HG02938 (cell line): ENCODE measurements around the gene VAMP8.
"Not testable (repeated sequence)": the region's sequence is repeated elsewhere in the genome, so short reads cannot be mapped to it uniquely, and the experiment has no call there.

ENCODE experiments used
- ATAC-seq: cut with Tn5 transposase; IDR thresholded peaks from one replicate; pipeline ENCODE4 v1.9.1; 2021; ENCODE audit warnings: mild to moderate bottlenecking, moderate library complexity; ENCODE audit not compliant: unreplicated experiment

The VAMP8 gene

DNA sequence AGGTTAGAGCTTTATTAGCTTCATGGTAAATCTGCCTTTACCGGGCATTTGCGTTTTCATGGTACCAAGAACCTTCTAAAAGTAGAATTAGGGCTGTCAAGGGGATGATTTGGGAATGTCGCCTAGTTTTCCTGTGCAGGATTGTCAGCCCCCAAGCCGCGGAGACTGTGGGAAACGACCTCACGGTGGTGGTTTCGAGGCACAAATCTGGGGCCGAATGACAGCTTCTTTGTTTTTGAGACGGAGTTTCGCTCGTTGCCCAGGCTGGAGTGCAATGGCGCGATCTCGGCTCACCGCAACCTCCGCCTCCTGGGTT is 38.0 kb downstream of the VAMP8 start:
- ATAC-seq = no peak

DNA sequence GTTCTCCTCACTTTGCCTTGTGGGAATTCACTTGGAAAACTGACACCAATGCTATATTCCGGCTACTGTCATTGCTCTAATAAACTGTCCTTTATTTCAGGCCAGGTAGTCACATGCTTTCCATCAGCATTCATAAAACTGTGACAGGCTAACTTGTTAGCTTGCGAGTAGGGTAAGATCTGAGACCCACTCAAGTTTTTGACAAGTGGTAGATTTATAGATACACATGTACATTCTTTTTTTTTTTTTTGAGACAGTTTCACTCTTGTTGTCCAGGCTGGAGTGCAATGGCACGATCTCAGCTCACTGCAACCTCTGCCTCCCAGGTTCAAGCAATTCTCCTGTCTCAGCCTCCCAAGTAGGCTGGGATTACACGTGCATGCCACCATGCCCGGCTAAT is 40.3 kb downstream of the VAMP8 start:
- ATAC-seq = not testable (repeated sequence)

DNA sequence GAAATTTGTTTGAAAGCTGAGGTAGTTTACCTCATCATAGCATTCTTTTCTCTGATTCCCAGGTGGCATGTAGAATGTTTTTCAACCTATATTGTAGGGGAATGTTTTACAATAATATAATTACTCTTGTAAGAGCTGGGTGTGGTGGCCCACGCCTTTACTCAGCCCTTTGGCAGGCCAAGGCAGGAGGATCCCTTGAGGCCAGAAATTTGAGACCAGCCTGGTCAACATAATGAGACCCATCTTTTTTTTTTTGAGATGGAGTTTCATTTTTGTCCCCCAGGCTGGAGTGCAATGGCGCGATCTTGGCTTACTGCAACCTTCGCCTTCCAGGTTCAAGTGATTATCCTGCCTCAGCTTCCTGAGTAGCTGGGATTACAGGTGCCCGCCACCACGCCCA is 42.2 kb downstream of the VAMP8 start:
- no peak for ATAC-seq

DNA sequence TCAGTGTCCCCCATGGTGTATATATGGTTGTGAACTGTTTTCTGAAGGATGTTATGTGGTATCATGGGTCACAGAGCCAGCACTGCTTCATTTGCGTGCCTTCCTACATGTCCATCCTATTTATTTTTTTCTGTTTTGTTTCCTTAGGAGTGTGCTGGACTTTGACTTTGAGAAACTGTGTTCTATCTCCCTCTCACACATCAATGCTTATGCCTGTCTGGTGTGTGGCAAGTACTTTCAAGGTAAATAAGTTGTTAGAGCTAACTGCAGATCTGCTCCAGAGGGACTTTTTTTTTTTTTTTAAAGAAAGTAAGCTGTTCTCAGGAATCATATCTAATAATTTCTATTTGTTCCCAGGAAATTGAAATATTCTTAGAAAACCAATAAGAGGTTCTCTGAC is 44.0 kb downstream of the VAMP8 start:
- ATAC-seq = no peak

DNA sequence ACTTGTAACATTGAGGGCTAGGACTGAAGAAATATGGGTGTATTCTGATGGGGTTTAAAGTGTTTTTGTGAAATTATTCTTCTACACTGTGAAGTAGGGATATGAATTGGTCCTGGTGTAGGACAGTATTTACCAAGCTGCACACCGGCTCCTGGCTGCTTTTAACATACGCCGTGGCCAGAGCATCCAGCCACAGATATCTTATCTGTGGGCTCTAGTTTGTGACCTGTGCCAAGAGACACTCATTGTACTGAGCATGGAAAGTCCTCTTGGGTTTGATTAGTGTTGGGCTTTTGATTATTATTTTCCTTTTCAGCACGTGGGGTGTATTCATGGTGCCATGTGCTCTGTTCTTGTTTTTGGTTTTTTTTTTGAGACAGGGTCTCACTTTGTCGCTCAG is 46.6 kb downstream of the VAMP8 start:
- ATAC-seq = no peak

DNA sequence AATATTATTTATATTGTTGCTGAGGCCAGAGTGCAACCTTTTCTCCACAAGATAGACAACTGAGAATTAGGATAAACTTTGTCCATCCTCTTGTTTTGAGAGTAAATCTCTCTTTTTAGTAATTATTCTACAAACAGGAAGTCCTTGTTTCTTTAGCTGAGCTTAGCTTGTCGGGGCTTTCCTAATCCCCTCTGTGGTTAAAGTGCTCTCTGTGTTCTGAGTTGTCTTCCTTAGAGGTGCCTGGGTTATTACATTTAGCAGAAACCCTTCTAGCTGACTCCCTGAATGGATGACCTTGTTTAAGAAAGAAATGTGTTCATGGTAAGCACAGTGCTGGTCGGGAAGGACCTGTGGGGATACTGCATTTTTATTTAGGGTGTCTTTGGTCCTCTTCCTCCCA is 51.3 kb downstream of the VAMP8 start:
- no peak for ATAC-seq

DNA sequence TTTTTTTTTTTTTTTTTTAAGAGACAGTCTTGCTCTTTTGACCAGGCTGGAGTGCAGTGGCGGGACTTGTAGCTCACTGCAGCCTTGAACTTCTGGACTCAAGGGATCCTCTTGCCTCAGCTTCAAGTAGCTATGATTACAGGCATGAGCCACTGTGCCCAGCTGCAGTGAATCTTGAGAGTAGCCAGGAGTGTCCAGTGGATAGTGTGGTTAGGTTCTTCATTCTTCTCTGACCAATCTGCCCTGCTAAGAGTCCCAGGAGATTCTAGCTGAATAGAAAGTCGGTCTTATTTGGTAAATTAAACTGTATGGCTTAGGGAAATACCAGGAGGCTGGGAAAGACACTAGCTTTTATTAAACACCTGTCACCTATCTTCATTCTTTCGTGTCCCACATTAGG is 53.9 kb downstream of the VAMP8 start:
- no peak for ATAC-seq
